GM23338 (cell line): ENCODE data around the gene EHBP1L1. TPM values are rescaled to one million over a fixed set of nuclear protein-coding genes. Genes with fewer than 3 reads are reported as not detected.

Experiments used
- ATAC-seq: fragments of 200-7000 bp; cut with Tn5 transposase; 3 replicates; pipeline ENCODE4 v1.9.1; 2020
- DNase-seq: peaks from one replicate; pipeline ENCODE4 v3.0.0-alpha.2; 2015; ENCODE audit warnings: low spot score
- H2AFZ ChIP-seq: fragments of 200-600 bp; sonication (generic); 2 replicates; pipeline ENCODE4 v1.8.0; 2016; ENCODE audit warnings: antibody characterized with exemption, mild to moderate bottlenecking, moderate library complexity
- H3F3A ChIP-seq: fragments of 200-600 bp; sonication (generic); replicated peaks from 2 replicates; pipeline ENCODE4 v1.8.0; 2017; ENCODE audit warnings: antibody characterized with exemption, mixed run types, low read depth
- H3K27ac ChIP-seq: fragments of 200-600 bp; sonication (generic); 2 replicates; pipeline ENCODE4 v1.6.1; 2016; ENCODE audit warnings: low read depth
- H3K27me3 ChIP-seq: fragments of 200-600 bp; sonication (generic); 2 replicates; pipeline ENCODE4 v1.8.0; 2016; ENCODE audit warnings: mild to moderate bottlenecking, mixed run types, moderate library complexity; ENCODE audit not compliant: insufficient read depth
- H3K36me3 ChIP-seq: fragments of 200-600 bp; sonication (generic); 2 replicates; pipeline ENCODE4 v1.8.0; 2016; ENCODE audit warnings: mild to moderate bottlenecking; ENCODE audit not compliant: insufficient read depth
- H3K4me1 ChIP-seq: fragments of 200-600 bp; sonication (generic); 2 replicates; pipeline ENCODE4 v1.8.0; 2016; ENCODE audit warnings: mild to moderate bottlenecking, moderate library complexity; ENCODE audit not compliant: insufficient read depth
- H3K4me2 ChIP-seq: fragments of 200-600 bp; sonication (generic); 2 replicates; pipeline ENCODE4 v1.7.1; 2017; ENCODE audit warnings: mixed run types
- H3K4me3 ChIP-seq: fragments of 200-600 bp; sonication (generic); 2 replicates; pipeline ENCODE4 v1.6.1; 2016; ENCODE audit warnings: mixed run types
- H3K79me2 ChIP-seq: fragments of 200-600 bp; sonication (generic); replicated peaks from 2 replicates; pipeline ENCODE4 v1.8.0; 2017; ENCODE audit warnings: mild to moderate bottlenecking; ENCODE audit not compliant: insufficient read depth
- H3K9me2 ChIP-seq: fragments of 200-600 bp; sonication (generic); 2 replicates; pipeline ENCODE4 v1.8.0; 2017; ENCODE audit not compliant: insufficient read depth
- H4K20me1 ChIP-seq: fragments of 200-600 bp; sonication (generic); replicated peaks from 2 replicates; pipeline ENCODE4 v1.8.0; 2017; ENCODE audit warnings: mild to moderate bottlenecking; ENCODE audit not compliant: insufficient read depth
- H3K27ac Mint-ChIP-seq: 2 replicates; pipeline ENCODE4 v1.8.0; 2020; ENCODE audit warnings: inconsistent platforms, mild to moderate bottlenecking, moderate library complexity, mixed read lengths
- H3K27me3 Mint-ChIP-seq: 3 replicates; pipeline ENCODE4 v1.8.0; 2022; ENCODE audit warnings: low read depth, mild to moderate bottlenecking, moderate library complexity, mixed read lengths, inconsistent platforms; ENCODE audit not compliant: insufficient read depth, poor library complexity
- H3K36me3 Mint-ChIP-seq: 3 replicates; pipeline ENCODE4 v1.8.0; 2021; ENCODE audit warnings: low read depth, mild to moderate bottlenecking, inconsistent platforms, moderate library complexity, mixed read lengths
- H3K4me1 Mint-ChIP-seq: 3 replicates; pipeline ENCODE4 v1.8.0; 2020; ENCODE audit warnings: mild to moderate bottlenecking, inconsistent platforms, mixed read lengths
- H3K4me3 Mint-ChIP-seq: 3 replicates; pipeline ENCODE4 v1.8.0; 2021; ENCODE audit warnings: moderate library complexity, mild to moderate bottlenecking, inconsistent platforms, mixed read lengths
- H3K9me3 Mint-ChIP-seq: 3 replicates; pipeline ENCODE4 v1.8.0; 2020; ENCODE audit warnings: moderate library complexity, mild to moderate bottlenecking, inconsistent platforms, mixed read lengths
- CREB1 ChIP-seq: fragments of 250-450 bp; sonication (Bioruptor Pico); IDR thresholded peaks from 2 replicates; pipeline ENCODE4 v1.5.0; 2020; ENCODE audit warnings: low read depth, mild to moderate bottlenecking, moderate library complexity
- CTCF ChIP-seq, 2 experiments: fragments of 200-600 bp in 1 of 2; sonication (generic) in 1 of 2; conservative IDR thresholded peaks; 2 replicates each; pipeline versions ENCODE4 v1.5.1 to v1.6.1; 2016 to 2017; ENCODE audit warnings: antibody characterized with exemption in 2 of 2, low read depth in 2 of 2, mild to moderate bottlenecking in 2 of 2, moderate library complexity in 1 of 2
- ETS1 ChIP-seq: IDR thresholded peaks from 2 replicates; pipeline ENCODE4 v1.6.1; 2016; ENCODE audit warnings: antibody characterized with exemption
- EZH2phosphoT487 ChIP-seq: fragments of 200-600 bp; sonication (generic); IDR thresholded peaks from one replicate; pipeline ENCODE4 v1.8.1; 2018; ENCODE audit warnings: antibody characterized with exemption; ENCODE audit not compliant: unreplicated experiment
- NANOG ChIP-seq: IDR thresholded peaks from 2 replicates; pipeline ENCODE4 v1.6.1; 2016; ENCODE audit warnings: antibody characterized with exemption, borderline replicate concordance
- REST ChIP-seq: IDR thresholded peaks from one replicate; pipeline ENCODE4 v1.6.1; 2018; ENCODE audit warnings: antibody characterized with exemption; ENCODE audit not compliant: unreplicated experiment
- STAT1 ChIP-seq: IDR thresholded peaks from one replicate; pipeline ENCODE4 v1.6.1; 2016; ENCODE audit warnings: antibody characterized with exemption; ENCODE audit not compliant: unreplicated experiment
- ZNF114 ChIP-seq: fragments of 250-450 bp; sonication (Bioruptor Pico); IDR thresholded peaks from 2 replicates; pipeline ENCODE4 v1.5.0; 2020; ENCODE audit warnings: mild to moderate bottlenecking, moderate library complexity
- ZNF331 ChIP-seq: fragments of 250-450 bp; sonication (Bioruptor Pico); IDR thresholded peaks from 2 replicates; pipeline ENCODE4 v1.5.0; 2020; ENCODE audit warnings: low read depth, mild to moderate bottlenecking, moderate library complexity
- ZNF462 ChIP-seq: fragments of 250-450 bp; sonication (Bioruptor Pico); IDR thresholded peaks from 2 replicates; pipeline ENCODE4 v1.5.0; 2020; ENCODE audit warnings: mild to moderate bottlenecking, moderate library complexity
- long read RNA-seq: library from polyadenylated mRNA; unstranded; transcript quantifications from one replicate; pipeline ENCODE4 v2.0.0, GENCODE V29; 2020; ENCODE audit not compliant: unreplicated experiment
- polyA plus RNA-seq: library from polyadenylated mRNA; unstranded; fragments of >200 nt; fragmentation: Nextera tagmentation; extraction: Ambion mirVana; gene quantifications from 2 replicates; pipeline ENCODE4 v1.2.1, GENCODE V29; 2016
- total RNA-seq: library from RNA; depleted of rRNA; stranded (reverse); fragments of >200 nt; shearing (Covaris generic); gene quantifications from 2 replicates; pipeline ENCODE4 v1.2.3, GENCODE V29; 2014; rRNA removed

Gene EHBP1L1
- total RNA-seq: 10.9 and 12.6 TPM in 2 replicates
- 1.4 and 2.9 TPM in 2 replicates for polyA plus RNA-seq
- long read RNA-seq: 0 reads

- H3K4me1 Mint-ChIP-seq: peaks cover 42% of the 10 kb centered on the region
- Histone ChIP-seq H2AFZ (peak within 1 kb of the TSS; percentile 85; the same call in 1 of the 2 replicates), H3K79me2 (peaks cover 5% of the 10 kb centered on the region), H3K4me2 (peak within 1 kb of the TSS; percentile 82), H3K27ac (no peak within 1 kb of the TSS), H3F3A (peaks cover 32% of the 10 kb centered on the region), H4K20me1 (peaks cover 10% of the 10 kb centered on the region), H3K36me3 (no peaks in the 10 kb centered on the region), H3K4me1 (peaks cover 23% of the 10 kb centered on the region), H3K27me3 (peaks cover 43% of the 10 kb centered on the region), H3K9me2 (no peaks in the 10 kb centered on the region), H3K4me3 (peak within 1 kb of the TSS; percentile 57)
- DNase-seq (peak; percentile 63), ATAC-seq (peak; percentile 2; the same call in 2 of the 3 replicates)
- H3K36me3 Mint-ChIP-seq: peaks cover 9% of the 10 kb centered on the region
- peak within 1 kb of the TSS; percentile 77 for H3K4me3 Mint-ChIP-seq
- H3K9me3 Mint-ChIP-seq: no peaks in the 10 kb centered on the region
- H3K27ac Mint-ChIP-seq: no peak within 1 kb of the TSS
- peaks cover 43% of the 10 kb centered on the region for H3K27me3 Mint-ChIP-seq
- TF ChIP-seq REST (no peak), EZH2phosphoT487 (no peak), NANOG (no peak), CREB1 (CRISPR knock-in tag) (no peak), STAT1 (no peak), ZNF331 (CRISPR knock-in tag) (no peak), CTCF (conservative IDR thresholded peaks at IDR 0.05; ENCODE audit: low read depth in 2 of 2) (no peak), ZNF462 (no peak), ETS1 (no peak), ZNF114 (CRISPR knock-in tag) (no peak)
These were observed at the start of gene EHBP1L1 for GRCh38 chr11:65575568-65576231. Gene EHBP1L1 (plus strand): TSS chr11:65576053. CDS start chr11:65576303, 250 bp downstream.
